ENCODE results near the gene SLC23A2.

The SLC23A2 gene

GRCh38 chr20:4913147-4913546, 88.2 kb downstream of the SLC23A2 start:
- no peak for DNase-seq (ENCODE audit: low read depth, low spot score)
- no peak overlapping the region for H3K27ac ChIP-seq

GRCh38 chr20:4912380-4913142, 88.7 kb downstream of the SLC23A2 start:
- H3K27ac ChIP-seq: no peak overlapping the region
- DNase-seq (ENCODE audit: low read depth, low spot score): no peak

GRCh38 chr20:4910951-4911350, 90.4 kb downstream of the SLC23A2 start:
- DNase-seq (ENCODE audit: low read depth, low spot score): no peak
- H3K27ac ChIP-seq: no peak overlapping the region

- DNase-seq (ENCODE audit: low read depth, low spot score): no peak
- no peak overlapping the region for H3K27ac ChIP-seq
Measured at GRCh38 chr20:4905613-4906012, 95.7 kb downstream of the SLC23A2 start.

GRCh38 chr20:4905195-4905594, 96.1 kb downstream of the SLC23A2 start:
- peak overlapping the region; percentile 14 for H3K27ac ChIP-seq
- no peak for DNase-seq (ENCODE audit: low read depth, low spot score)

- H3K27ac ChIP-seq: peak overlapping the region; percentile 14
- no peak for DNase-seq (ENCODE audit: low read depth, low spot score)
Measured at GRCh38 chr20:4904127-4904860, 97.0 kb downstream of the SLC23A2 start.

- no peak for DNase-seq (ENCODE audit: low read depth, low spot score)
Measured at GRCh38 chr20:4902788-4903187, 98.5 kb downstream of the SLC23A2 start.

GRCh38 chr20:4901031-4901818, 100.1 kb downstream of the SLC23A2 start:
- peak overlapping the region; percentile 15 for H3K27ac ChIP-seq
- DNase-seq (ENCODE audit: low read depth, low spot score): no peak

More at GRCh38 chr20:4902788-4903187, 98.5 kb downstream of the SLC23A2 start:
- H3K27ac ChIP-seq: no peak overlapping the region

- peak; percentile 94 for DNase-seq (ENCODE audit: low read depth, low spot score)
- peak overlapping the region; percentile 72 for H3K27ac ChIP-seq
Measured at GRCh38 chr20:4898282-4899244, 102.7 kb downstream of the SLC23A2 start.

GRCh38 chr20:4897600-4897999, 103.7 kb downstream of the SLC23A2 start:
- peak overlapping the region; percentile 72 for H3K27ac ChIP-seq
- no peak for DNase-seq (ENCODE audit: low read depth, low spot score)

GRCh38 chr20:4896971-4897497, 104.3 kb downstream of the SLC23A2 start:
- peak overlapping the region; percentile 72 for H3K27ac ChIP-seq
- DNase-seq (ENCODE audit: low read depth, low spot score): no peak

- no peak for DNase-seq (ENCODE audit: low read depth, low spot score)
- H3K27ac ChIP-seq: no peak overlapping the region
Measured at GRCh38 chr20:4896119-4896702, 105.1 kb downstream of the SLC23A2 start.

- no peak for DNase-seq (ENCODE audit: low read depth, low spot score)
- H3K27ac ChIP-seq: no peak overlapping the region
Measured at GRCh38 chr20:4894981-4895381, 106.3 kb downstream of the SLC23A2 start.

- no peak for DNase-seq (ENCODE audit: low read depth, low spot score)
- no peak overlapping the region for H3K27ac ChIP-seq
Measured at GRCh38 chr20:4894409-4894808, 106.9 kb downstream of the SLC23A2 start.

- no peak overlapping the region for H3K27ac ChIP-seq
Measured at GRCh38 chr20:4893709-4894108, 107.6 kb downstream of the SLC23A2 start.

GRCh38 chr20:4891997-4892396, 109.3 kb downstream of the SLC23A2 start:
- DNase-seq (ENCODE audit: low read depth, low spot score): no peak
- no peak overlapping the region for H3K27ac ChIP-seq

More at GRCh38 chr20:4893709-4894108, 107.6 kb downstream of the SLC23A2 start:
- DNase-seq (ENCODE audit: low read depth, low spot score): no peak

GRCh38 chr20:4891190-4891763, 110.0 kb downstream of the SLC23A2 start:
- no peak for DNase-seq (ENCODE audit: low read depth, low spot score)
- no peak overlapping the region for H3K27ac ChIP-seq

- no peak for DNase-seq (ENCODE audit: low read depth, low spot score)
- H3K27ac ChIP-seq: no peak overlapping the region
Measured at GRCh38 chr20:4889446-4889845, 111.9 kb downstream of the SLC23A2 start.

- H3K27ac ChIP-seq: no peak overlapping the region
- no peak for DNase-seq (ENCODE audit: low read depth, low spot score)
Measured at GRCh38 chr20:4887586-4887985, 113.7 kb downstream of the SLC23A2 start.

Measured in epithelial cell of prostate (primary cell).